ENCODE measurements around the gene OLFM3.

GRCh38 chr1:101852936-101853335 is 143.8 kb downstream of the OLFM3 start:
- TF ChIP-seq CTCF (IDR thresholded peaks at IDR 0.05; ENCODE audit: low read depth, low read length) = no peak
- TF ChIP-seq POLR2A (IDR thresholded peaks at IDR 0.05; ENCODE audit: extremely low read depth, insufficient read length) = no peak
